GM20431 (cell line): Measurements from ENCODE around the gene EHMT2.

Experiments
- in situ Hi-C: fragments of 300-500 bp; cut with MseI, MboI; formaldehyde crosslinking; loops from one replicate; pipeline ENCODE4 v1.15.0; 2020; ENCODE audit warnings: low sequenced_read_pairs; ENCODE audit not compliant: unreplicated experiment

EHMT2 gene

DNA sequence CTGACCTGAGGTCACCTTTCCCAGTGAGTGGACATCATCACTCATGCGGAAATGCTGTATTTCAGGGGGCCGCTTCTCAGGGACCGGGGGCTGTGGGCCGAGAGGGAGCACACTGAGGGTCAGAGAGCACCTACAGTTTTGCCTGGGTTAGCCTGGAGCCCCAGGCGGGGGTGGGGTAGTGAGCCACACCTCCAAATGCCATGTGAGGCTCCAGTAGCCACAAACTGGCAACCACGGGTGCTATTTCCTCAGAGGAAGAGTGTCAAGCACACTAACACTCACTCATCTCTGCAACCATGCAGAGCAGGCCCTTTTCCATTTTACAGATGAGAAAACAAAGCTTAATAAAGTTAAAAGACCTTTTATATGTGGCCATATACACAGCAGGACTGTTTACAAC is 4.7 kb downstream of the EHMT2 start:
- in situ Hi-C loops = no loop called here

DNA sequence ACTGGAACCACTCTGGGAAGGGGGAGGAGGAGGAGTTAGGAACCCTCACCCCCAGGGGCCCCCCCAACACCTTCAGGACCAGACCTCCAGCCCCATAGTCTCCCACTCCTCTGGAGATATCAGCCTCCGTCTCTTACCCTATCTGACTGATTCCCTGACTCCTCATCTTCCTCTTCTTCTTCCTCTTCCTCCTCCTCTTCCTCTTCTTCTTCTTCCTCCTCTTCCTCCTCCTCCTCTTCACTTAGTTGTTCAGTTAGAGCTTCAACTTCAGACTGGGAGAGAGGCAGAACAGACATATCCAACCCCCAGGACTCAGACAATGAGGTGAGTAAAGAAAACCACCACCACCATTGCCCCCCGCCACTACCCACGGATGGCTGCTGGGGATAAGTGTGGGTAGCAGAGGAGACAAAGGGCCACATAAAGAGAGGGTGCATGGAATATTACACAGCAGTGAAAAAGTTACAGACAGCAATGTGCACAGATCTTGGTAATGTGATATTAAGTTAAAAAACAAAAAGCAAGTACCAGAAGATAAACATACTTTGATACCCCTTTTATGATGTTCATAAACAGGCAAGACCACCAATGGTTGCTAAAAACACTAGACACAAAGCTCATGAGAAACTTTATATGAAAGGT is 8.0 kb downstream of the EHMT2 start:
- in situ Hi-C loops = no loop called here

- in situ Hi-C loops = no loop called here
Measured at GRCh38 chr6:31888276-31889258, 8.9 kb downstream of the EHMT2 start.

GRCh38 chr6:31887173-31888007 is 10.1 kb downstream of the EHMT2 start:
- in situ Hi-C loops = no loop called here

GRCh38 chr6:31886541-31886991 is 10.9 kb downstream of the EHMT2 start:
- in situ Hi-C loops = no loop called here

DNA sequence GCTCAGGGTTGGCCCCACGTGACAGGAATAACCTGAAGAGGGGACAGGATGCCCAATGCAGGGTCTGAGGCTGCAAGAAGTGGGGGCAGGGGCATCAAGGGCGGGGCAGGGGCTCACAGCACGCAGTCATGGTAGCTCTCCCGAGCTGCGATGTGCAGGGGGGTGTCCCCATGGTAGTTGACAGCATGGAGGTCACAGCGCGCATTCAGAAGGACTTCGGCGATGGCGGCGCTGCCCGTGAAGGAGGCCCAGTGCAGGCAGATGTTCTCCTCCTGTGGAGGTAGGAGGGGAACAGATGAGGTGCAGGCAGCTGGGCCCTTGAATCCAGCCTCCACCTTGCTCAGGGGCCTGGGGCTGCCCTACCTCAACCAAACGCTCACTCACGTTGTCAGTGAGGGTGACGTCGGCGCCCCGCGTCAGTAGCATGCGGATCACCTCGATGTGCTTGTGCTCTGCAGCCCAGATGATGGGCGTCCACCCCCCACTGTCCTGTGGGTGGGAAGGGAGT is 12.9 kb downstream of the EHMT2 start:
- in situ Hi-C loops = no loop called here

GRCh38 chr6:31883676-31884075 is 13.8 kb downstream of the EHMT2 start:
- in situ Hi-C loops = no loop called here

GRCh38 chr6:31882344-31882743 is 15.2 kb downstream of the EHMT2 start:
- in situ Hi-C loops = no loop called here

- in situ Hi-C loops = no loop called here
Measured at GRCh38 chr6:31881136-31881859, 16.2 kb downstream of the EHMT2 start.

GRCh38 chr6:31880616-31881015 is 16.9 kb downstream of the EHMT2 start:
- in situ Hi-C loops = no loop called here

DNA sequence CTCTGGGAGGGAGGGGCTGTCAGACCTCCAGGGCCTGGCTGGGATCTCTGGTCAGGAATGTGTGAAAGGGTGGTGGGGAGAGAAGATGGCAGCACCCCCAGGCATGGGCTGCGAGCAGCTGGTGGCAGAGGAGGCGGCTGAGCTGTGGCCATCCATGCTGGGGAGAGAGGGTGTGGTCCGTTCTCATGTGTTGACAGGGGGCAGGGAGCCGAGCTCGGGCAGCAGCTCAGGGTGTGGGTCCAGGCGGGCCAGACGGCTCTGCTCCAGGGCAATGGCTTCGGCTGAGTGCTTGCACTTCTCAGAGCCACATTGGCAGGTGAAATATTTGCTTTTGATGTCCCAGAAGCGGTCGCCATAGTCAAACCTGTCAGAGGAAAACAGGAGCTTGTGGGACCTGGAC is 17.6 kb downstream of the EHMT2 start:
- in situ Hi-C loops = no loop called here

DNA sequence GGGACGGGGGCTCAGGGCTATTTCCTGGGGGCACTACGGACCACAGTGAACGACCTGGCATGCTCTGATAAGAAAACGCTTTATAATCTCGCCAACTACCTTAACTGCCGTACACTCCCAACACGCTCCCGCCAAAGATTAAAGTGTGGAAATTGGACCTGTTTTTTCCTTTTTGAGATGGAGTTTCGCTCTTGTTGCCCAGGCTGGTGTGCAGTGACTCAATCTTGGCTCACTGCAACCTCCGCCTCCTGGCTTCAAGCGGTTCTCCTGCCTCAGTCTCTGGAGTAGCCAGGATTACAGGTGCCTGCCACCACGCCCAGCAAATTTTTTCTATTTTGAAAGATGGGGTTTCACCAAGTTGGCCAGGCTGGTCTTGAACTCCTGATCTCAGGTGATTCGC is 18.4 kb downstream of the EHMT2 start:
- in situ Hi-C loops = no loop called here

GRCh38 chr6:31878726-31879125 is 18.8 kb downstream of the EHMT2 start, which contains the start of gene SLC44A4:
TSS of gene SLC44A4 (minus strand) at chr6:31878997. CDS start at chr6:31878980, 17 bp downstream.
- in situ Hi-C loops = no loop called here

- in situ Hi-C loops = no loop called here
Measured at GRCh38 chr6:31878222-31878621, 19.3 kb downstream of the EHMT2 start.

GRCh38 chr6:31877651-31878161 is 19.8 kb downstream of the EHMT2 start:
- in situ Hi-C loops = no loop called here

- in situ Hi-C loops = no loop called here
Measured at GRCh38 chr6:31877125-31877650, 20.3 kb downstream of the EHMT2 start.

- in situ Hi-C loops = no loop called here
Measured at GRCh38 chr6:31876357-31876756, 21.1 kb downstream of the EHMT2 start.

- in situ Hi-C loops = no loop called here
Measured at GRCh38 chr6:31875877-31876276, 21.6 kb downstream of the EHMT2 start.
